Right kidney (tissue), 1 donor: ENCODE measurements around the gene CALML4.
"Not testable (repeated sequence)": the region's sequence is repeated elsewhere in the genome, so short reads cannot be mapped to it uniquely, and the experiment has no call there.

Source experiments
- DNase-seq: peaks from one replicate; pipeline ENCODE4 v3.0.0-alpha.2; 2016

The CALML4 gene

GRCh38 chr15:68192117-68192516 is 13.0 kb downstream of the CALML4 start:
- DNase-seq = no peak

- no peak for DNase-seq
These were observed 13.6 kb downstream of the CALML4 start for GRCh38 chr15:68191555-68191954.

- DNase-seq = no peak
These were observed 15.1 kb downstream of the CALML4 start for GRCh38 chr15:68190048-68190447.

DNA sequence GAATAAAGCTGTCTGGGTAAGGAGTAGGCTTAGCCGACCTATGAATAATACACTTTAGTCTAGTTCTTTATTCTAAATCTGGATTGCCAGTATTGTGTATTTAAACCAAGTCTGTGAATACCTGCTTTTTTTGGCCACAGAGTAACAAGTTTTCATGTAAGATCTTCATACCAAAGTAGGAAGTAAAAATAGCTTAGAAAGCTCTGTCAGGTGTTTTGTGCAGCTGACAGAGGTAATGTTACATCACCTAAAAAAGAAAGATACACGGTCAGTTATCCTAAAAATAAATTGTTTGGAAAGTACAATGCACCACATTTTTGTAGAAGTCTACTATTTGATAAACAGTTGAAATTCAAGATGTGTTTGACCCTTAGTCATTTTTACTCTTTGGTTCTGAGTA is 16.5 kb downstream of the CALML4 start:
- DNase-seq = no peak

- DNase-seq = no peak
These were observed 17.6 kb downstream of the CALML4 start for GRCh38 chr15:68187559-68187958.

DNA sequence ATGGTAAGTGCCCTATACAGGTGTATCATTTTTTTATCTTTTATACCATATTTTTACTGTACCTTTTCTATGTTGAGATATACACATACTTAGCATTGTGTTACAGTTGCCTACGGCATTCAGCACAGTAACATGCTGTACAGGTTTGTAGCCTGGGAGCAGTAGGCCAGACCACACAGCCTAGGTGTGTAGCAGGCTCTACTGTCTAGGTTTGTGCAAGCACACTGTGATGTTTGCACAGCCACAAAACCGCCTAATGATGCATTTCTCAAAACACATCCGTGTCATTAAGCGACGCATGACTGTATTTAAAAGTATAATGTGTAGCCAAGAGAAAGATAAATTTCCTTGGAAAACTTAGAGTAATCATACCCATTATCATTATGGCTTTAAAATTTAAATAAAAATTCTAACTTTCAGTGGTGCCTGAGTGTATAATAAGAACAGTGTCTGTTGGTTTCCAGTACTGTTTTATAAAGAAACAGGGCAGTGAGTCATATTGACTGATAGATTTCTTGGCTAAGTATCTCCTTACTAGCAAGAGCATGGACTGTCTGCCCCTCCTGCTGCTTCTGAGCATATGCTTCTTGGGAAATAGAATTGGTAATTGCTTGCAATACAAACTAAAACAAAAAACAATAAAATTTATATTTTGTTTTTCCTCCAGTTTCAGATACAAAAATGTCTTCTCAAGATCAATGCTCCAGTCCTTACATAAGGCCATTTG is 18.3 kb downstream of the CALML4 start:
- no peak for DNase-seq

- no peak for DNase-seq
These were observed 20.3 kb downstream of the CALML4 start for GRCh38 chr15:68184616-68185480.

DNA sequence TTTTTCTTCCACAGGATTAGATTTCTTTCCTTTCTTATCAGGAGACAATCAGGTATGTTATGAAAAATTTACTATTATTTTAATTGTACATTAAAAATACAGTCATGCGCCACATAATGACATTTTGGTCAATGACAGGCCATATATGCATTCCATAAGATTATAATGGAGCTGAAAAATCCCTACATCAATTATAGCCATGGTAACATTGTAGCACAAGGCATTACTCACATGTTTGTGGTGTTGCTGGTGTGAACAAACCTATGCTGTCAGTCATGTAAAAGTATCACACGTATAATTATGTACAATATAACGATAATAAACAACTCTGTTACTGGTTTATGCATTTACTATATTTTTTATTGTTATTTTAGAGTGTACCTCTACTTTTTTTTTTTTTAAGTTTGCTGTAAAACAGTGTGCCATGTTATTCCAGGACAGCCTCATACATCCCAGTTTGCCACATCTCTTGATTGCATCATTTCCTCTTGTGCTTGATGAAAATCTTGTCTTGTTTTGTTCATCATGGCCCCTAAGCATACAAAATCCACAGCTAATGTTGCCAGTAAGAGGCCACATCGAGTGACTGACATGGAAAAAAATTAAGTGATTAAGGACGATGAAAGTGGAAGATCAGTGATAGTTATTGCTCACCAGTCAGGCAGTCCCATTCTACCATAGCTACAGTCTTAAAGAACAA is 21.4 kb downstream of the CALML4 start:
- no peak for DNase-seq

DNA sequence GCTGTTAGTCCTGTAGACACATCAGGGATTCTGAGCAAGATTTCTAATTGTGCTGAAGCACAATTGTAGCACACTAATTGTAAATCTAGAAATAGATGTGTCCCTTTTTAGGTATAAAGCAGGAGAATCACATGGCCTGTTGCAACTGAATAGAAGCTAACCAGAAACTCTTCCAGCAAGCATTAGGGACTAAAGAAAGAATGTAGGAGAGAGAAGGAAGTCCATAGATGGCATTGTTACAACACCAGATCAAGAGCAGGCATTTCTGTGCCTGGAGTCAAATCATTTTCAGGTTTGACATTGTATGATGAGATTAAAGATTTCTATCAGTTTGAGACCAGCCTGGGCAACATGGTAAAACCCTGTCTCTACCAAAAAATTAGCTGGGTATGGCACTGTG is 27.4 kb downstream of the CALML4 start:
- DNase-seq = no peak

GRCh38 chr15:68176601-68177000 is 28.5 kb downstream of the CALML4 start:
- DNase-seq = no peak

GRCh38 chr15:68175526-68175925 is 29.6 kb downstream of the CALML4 start:
- DNase-seq = no peak

DNA sequence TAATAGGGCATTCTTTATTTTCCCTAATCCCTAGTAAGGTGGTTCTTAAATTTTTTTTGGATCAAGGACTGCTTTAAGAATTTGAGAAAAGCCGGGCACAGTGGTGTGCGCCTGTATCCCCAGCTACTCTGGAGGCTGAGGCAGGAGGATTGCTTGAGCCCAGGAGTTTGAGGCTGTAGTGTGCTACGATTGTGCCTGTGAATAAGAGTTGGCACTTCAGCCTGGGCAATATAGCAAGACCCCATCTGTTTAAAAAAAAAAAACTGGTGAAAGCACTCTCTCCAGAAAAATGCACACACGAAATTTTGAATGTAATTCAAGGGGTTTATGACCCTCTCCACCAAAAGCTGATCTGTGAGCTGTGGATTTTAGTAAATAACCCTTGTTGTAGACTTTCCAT is 32.0 kb downstream of the CALML4 start:
- DNase-seq = no peak

GRCh38 chr15:68172037-68172436 is 33.1 kb downstream of the CALML4 start:
- not testable (repeated sequence) for DNase-seq

GRCh38 chr15:68166847-68167246 is 38.3 kb downstream of the CALML4 start:
- DNase-seq = no peak

DNA sequence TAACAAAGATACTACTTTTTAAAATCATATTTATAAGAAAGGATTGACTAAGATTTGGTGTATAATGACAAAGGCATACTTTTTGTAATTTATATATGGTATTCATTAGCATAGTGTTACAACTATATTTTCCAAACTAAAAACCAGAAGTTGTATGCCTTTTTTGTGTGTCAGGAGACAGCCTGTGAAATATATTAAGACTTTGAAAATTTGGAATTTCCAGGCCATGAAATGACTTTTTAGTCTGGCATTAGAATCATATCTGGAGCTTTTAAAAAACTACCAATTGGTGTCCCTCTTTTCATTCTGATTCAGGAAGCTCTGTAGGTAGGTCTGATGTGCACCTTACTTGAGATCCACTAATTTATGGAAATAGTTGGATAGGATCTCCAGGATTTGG is 41.9 kb downstream of the CALML4 start:
- DNase-seq = no peak

GRCh38 chr15:68158046-68158628 is 47.0 kb downstream of the CALML4 start:
- no peak for DNase-seq

GRCh38 chr15:68157074-68157473 is 48.1 kb downstream of the CALML4 start:
- DNase-seq = no peak

DNA sequence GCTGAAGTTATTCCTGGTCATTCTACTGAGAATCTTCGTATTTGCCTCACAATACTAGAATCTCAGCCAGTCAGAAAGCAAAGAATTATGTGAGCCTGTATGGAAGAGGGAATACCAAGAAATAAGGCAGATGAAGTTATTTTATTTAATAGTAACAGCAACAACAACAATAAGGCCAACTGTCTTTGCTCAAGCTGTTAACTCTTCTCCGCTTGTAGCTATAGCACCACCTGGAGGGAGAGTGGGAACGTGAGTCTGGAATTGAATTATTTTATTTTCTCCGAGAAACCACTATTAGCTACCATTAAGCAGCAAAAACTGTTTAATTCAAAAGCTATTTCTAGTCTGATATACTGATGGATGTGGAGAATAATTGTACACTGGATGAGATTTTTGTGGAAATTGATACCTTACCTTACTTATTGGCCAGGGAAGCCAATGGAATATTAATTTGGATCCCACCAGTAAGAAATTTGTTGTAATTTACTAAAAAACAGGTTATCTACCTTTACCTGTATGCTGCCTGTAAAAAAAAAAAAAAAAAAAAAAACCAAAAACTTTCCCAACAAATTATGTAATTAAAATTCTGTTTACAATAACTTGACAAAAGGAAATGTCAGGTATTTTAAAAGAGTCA is 50.1 kb downstream of the CALML4 start:
- peak; percentile 30 for DNase-seq

DNA sequence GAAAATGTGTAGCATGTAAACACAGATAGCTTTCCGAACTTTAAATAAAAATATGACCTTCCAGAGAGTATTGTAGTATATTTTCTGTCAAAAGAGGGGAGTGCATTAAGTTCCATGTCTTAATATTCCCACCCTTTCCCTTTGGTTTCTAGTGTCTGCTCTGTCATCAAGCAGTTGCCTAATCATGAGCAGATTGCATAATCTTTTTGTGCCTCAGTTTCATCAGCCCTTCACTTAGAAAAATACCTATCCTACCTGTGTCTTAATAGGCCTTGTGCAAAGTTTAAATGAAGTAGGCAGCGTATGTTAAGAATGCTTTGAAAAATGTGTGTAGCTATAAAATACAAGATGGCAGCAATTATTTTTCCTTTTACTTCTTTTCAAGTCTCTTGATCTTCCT is 52.8 kb downstream of the CALML4 start:
- no peak for DNase-seq

GRCh38 chr15:68151277-68151676 is 53.9 kb downstream of the CALML4 start:
- no peak for DNase-seq

- DNase-seq = no peak
These were observed 54.9 kb downstream of the CALML4 start for GRCh38 chr15:68150187-68150586.

- DNase-seq = no peak
These were observed 56.1 kb downstream of the CALML4 start for GRCh38 chr15:68149059-68149458.
